Activated B cell treated with CpG ODN at 0.5 μM for 24 hours (primary cell): ENCODE measurements around the gene MACROD2. TPM values are rescaled to one million over a fixed set of nuclear protein-coding genes. Genes with fewer than 3 reads are reported as not detected.
"Not testable (repeated sequence)": the region's sequence is repeated elsewhere in the genome, so short reads cannot be mapped to it uniquely, and the experiment has no call there.

ENCODE experiments used
- ATAC-seq: fragments of 200-7000 bp; cut with Tn5 transposase; one replicate; pipeline ENCODE4 v1.10.0; 2021; ENCODE audit warnings: low read depth, mild to moderate bottlenecking, moderate library complexity
- CTCF ChIA-PET: fragments of 350-600 bp; sonication (Branson Sonifier 250); formaldehyde crosslinking; loops from one replicate; lab custom pipeline; 2021; ENCODE audit warnings: antibody characterized with exemption; lab: Charles Lee
- POLR2A ChIA-PET: fragments of 350-600 bp; sonication (Branson Sonifier 250); formaldehyde crosslinking; loops from one replicate; lab custom pipeline; 2021; ENCODE audit warnings: antibody characterized with exemption; lab: Charles Lee
- DNase-seq: peaks from one replicate; pipeline ENCODE4 v3.0.0; 2022
- H3K27ac Mint-ChIP-seq: one replicate; pipeline ENCODE4 v1.8.0; 2020; ENCODE audit warnings: mixed read lengths
- H3K27me3 Mint-ChIP-seq: one replicate; pipeline ENCODE4 v1.8.0; 2021; ENCODE audit warnings: mixed read lengths
- H3K36me3 Mint-ChIP-seq: one replicate; pipeline ENCODE4 v1.8.0; 2021; ENCODE audit warnings: low read depth, mixed read lengths
- H3K4me1 Mint-ChIP-seq: one replicate; pipeline ENCODE4 v1.8.0; 2021; ENCODE audit warnings: mixed read lengths
- H3K4me3 Mint-ChIP-seq: one replicate; pipeline ENCODE4 v1.8.0; 2020; ENCODE audit warnings: mild to moderate bottlenecking, mixed read lengths
- H3K9me3 Mint-ChIP-seq: one replicate; pipeline ENCODE4 v1.8.0; 2020; ENCODE audit warnings: mixed read lengths
- intact Hi-C: fragments of 100-400 bp; cut with micrococcal nuclease; formaldehyde crosslinking; loops from one replicate; pipeline ENCODE4 v1.15.1; 2024
- total RNA-seq: library from RNA; stranded (reverse); gene quantifications from 2 replicates; pipeline ENCODE4 v1.2.3, GENCODE V29; 2022
- TF ChIP-seq, protein P1 (sequence below): fragments of 200-600 bp; IDR thresholded peaks from one replicate; pipeline ENCODE4 v1.8.0; 2022; ENCODE audit warnings: antibody characterized with exemption, mild to moderate bottlenecking

The MACROD2 gene
- total RNA-seq, 1 donor from 2014 or later, result 55.1 TPM

DNA sequence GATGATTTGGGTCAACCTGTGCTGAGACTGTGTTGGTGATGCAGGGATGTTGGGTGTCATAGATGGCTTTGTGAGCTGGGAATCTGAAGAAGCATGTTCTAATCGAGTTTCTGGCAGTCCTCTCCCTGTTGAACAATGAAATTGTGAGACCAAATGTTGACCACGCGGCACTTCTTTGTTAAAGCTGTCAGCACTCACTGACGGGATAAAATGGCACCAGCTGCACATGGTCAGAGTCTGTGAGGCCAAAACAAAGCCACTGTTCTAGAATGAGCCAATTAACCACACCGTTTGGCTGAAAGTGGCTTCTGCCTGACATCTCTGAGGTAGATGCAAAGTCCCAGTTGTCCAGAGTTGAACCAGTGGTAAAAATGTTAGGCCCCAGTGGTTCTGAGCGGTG, 2015.7 kb downstream of the MACROD2 start:
- Mint-ChIP-seq H3K9me3 (no peaks in the 10 kb centered on the region), H3K4me1 (peaks cover 12% of the 10 kb centered on the region), H3K27ac (no peak overlapping the region), H3K4me3 (no peak overlapping the region), H3K36me3 (peaks cover 3% of the 10 kb centered on the region), H3K27me3 (no peaks in the 10 kb centered on the region)
- DNase-seq, result no peak
- intact Hi-C loops, result no loop called here
- no peak for ATAC-seq
- TF ChIP-seq, protein P1, sequence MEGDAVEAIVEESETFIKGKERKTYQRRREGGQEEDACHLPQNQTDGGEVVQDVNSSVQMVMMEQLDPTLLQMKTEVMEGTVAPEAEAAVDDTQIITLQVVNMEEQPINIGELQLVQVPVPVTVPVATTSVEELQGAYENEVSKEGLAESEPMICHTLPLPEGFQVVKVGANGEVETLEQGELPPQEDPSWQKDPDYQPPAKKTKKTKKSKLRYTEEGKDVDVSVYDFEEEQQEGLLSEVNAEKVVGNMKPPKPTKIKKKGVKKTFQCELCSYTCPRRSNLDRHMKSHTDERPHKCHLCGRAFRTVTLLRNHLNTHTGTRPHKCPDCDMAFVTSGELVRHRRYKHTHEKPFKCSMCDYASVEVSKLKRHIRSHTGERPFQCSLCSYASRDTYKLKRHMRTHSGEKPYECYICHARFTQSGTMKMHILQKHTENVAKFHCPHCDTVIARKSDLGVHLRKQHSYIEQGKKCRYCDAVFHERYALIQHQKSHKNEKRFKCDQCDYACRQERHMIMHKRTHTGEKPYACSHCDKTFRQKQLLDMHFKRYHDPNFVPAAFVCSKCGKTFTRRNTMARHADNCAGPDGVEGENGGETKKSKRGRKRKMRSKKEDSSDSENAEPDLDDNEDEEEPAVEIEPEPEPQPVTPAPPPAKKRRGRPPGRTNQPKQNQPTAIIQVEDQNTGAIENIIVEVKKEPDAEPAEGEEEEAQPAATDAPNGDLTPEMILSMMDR, result no peak
- CTCF ChIA-PET, result no interaction called here
- POLR2A ChIA-PET, result no interaction called here

- H3K4me3 Mint-ChIP-seq, result no peak overlapping the region
- no peak overlapping the region for H3K27ac Mint-ChIP-seq
- peaks cover 12% of the 10 kb centered on the region for H3K4me1 Mint-ChIP-seq
- DNase-seq (no peak), ATAC-seq (no peak)
- no peaks in the 10 kb centered on the region for H3K9me3 Mint-ChIP-seq
- TF ChIP-seq, protein P1, result no peak
- peaks cover 3% of the 10 kb centered on the region for H3K36me3 Mint-ChIP-seq
- CTCF ChIA-PET, result no interaction called here
- no peaks in the 10 kb centered on the region for H3K27me3 Mint-ChIP-seq
- intact Hi-C loops, result no loop called here
- POLR2A ChIA-PET, result no interaction called here
These were observed 2016.2 kb downstream of the MACROD2 start for GRCh38 chr20:16011519-16011918.

GRCh38 chr20:16012934-16013333, 2017.6 kb downstream of the MACROD2 start:
- ATAC-seq, H3K4me1 Mint-ChIP-seq, CTCF ChIA-PET, intact Hi-C loops, DNase-seq, H3K27ac Mint-ChIP-seq, POLR2A ChIA-PET, H3K27me3 Mint-ChIP-seq, H3K36me3 Mint-ChIP-seq, H3K4me3 Mint-ChIP-seq, H3K9me3 Mint-ChIP-seq: not testable (repeated sequence)

DNA sequence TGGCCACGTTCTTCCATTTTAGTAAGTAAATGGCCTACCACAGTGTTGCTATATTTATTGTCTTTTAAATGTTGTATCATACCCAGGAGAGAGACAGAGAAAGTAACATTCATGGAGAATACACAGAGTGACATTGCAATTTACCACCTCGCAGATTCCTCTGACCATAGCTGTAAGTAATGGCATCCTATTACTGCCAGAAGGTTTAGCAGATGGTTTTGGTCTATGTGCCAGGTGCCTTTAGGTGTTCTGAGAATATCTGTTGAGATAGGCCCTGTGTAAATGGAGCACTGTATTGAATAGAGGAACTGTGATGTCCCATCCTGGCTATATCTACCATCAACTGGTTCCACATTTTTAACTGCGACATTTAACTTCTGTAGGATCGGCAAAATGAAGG, 2018.3 kb downstream of the MACROD2 start:
- Mint-ChIP-seq H3K9me3 (no peaks in the 10 kb centered on the region), H3K36me3 (peaks cover 8% of the 10 kb centered on the region), H3K27ac (no peak overlapping the region), H3K27me3 (no peaks in the 10 kb centered on the region), H3K4me1 (peaks cover 4% of the 10 kb centered on the region), H3K4me3 (no peak overlapping the region)
- intact Hi-C loops, result no loop called here
- ChIA-PET POLR2A (no interaction called here), CTCF (no interaction called here)
- DNase-seq, result no peak
- TF ChIP-seq, protein P1, result no peak
- no peak for ATAC-seq

- no peak overlapping the region for H3K4me3 Mint-ChIP-seq
- no peaks in the 10 kb centered on the region for H3K27me3 Mint-ChIP-seq
- TF ChIP-seq, protein P1, result no peak
- ChIA-PET CTCF (no interaction called here), POLR2A (no interaction called here)
- intact Hi-C loops, result no loop called here
- H3K4me1 Mint-ChIP-seq, result peaks cover 4% of the 10 kb centered on the region
- no peak overlapping the region for H3K27ac Mint-ChIP-seq
- ATAC-seq, result no peak
- H3K36me3 Mint-ChIP-seq, result peaks cover 8% of the 10 kb centered on the region
- no peak for DNase-seq
- H3K9me3 Mint-ChIP-seq, result no peaks in the 10 kb centered on the region
These were observed 2019.1 kb downstream of the MACROD2 start for GRCh38 chr20:16014436-16014835.

GRCh38 chr20:16017656-16018055, 2022.3 kb downstream of the MACROD2 start:
- Mint-ChIP-seq H3K27ac (no peak overlapping the region), H3K4me3 (no peak overlapping the region), H3K36me3 (peaks cover 11% of the 10 kb centered on the region), H3K4me1 (peaks cover 10% of the 10 kb centered on the region), H3K27me3 (no peaks in the 10 kb centered on the region), H3K9me3 (no peaks in the 10 kb centered on the region)
- ChIA-PET CTCF (interaction anchor here (1.4 kb wide), 1 partner anchor 17 kb away, joined by 3 read pairs; no protein-coding TSS in a partner anchor), POLR2A (no interaction called here)
- TF ChIP-seq, protein P1, result no peak
- intact Hi-C loops, result no loop called here
- no peak for DNase-seq
- ATAC-seq, result no peak
